Spleen (tissue), 11 donors: Measurements from ENCODE around the gene PDLIM4. TPM values are rescaled to one million over a fixed set of nuclear protein-coding genes. Genes with fewer than 3 reads are reported as not detected.
A peak's percentile ranks its signal among the peaks of the same experiment; 100 is the strongest.

Experiments
- DNase-seq: peaks from one replicate; pipeline ENCODE4 v3.0.0-alpha.2; 2020
- H3K27ac ChIP-seq, 8 donors: fragments of 200-600 bp; sonication (generic) in 7 of 8; 1 replicate in 4 of 8; 2 replicates in 4 of 8; pipeline versions ENCODE4 v1.5.0 to v1.8.0; 2016 to 2021; ENCODE audit warnings: inconsistent platforms in 4 of 8, mild to moderate bottlenecking in 4 of 8, moderate library complexity in 1 of 8
- H3K27me3 ChIP-seq, 7 donors: fragments of 200-600 bp; sonication (generic) in 6 of 7; replicated peaks in 1 of 7; 1 replicate in 4 of 7; 2 replicates in 3 of 7; pipeline versions ENCODE4 v1.5.0 to v1.8.0; 2016 to 2021; ENCODE audit warnings: inconsistent platforms in 3 of 7, mild to moderate bottlenecking in 1 of 7
- H3K36me3 ChIP-seq, 6 donors: fragments of 200-600 bp; sonication (generic) in 5 of 6; 1 replicate in 4 of 6; 2 replicates in 2 of 6; pipeline versions ENCODE4 v1.5.0 to v1.8.0; 2016 to 2021; ENCODE audit warnings: inconsistent platforms in 2 of 6
- H3K4me1 ChIP-seq, 6 donors: fragments of 200-600 bp; sonication (generic) in 5 of 6; 1 replicate in 3 of 6; 2 replicates in 3 of 6; pipeline versions ENCODE4 v1.5.0 to v1.8.0; 2016 to 2021; ENCODE audit warnings: inconsistent platforms in 3 of 6
- H3K4me3 ChIP-seq, 8 donors: fragments of 200-600 bp; sonication (generic) in 7 of 8; 1 replicate in 4 of 8; 2 replicates in 4 of 8; pipeline versions ENCODE4 v1.5.0 to v1.8.0; 2016 to 2021; ENCODE audit warnings: inconsistent platforms in 4 of 8, mild to moderate bottlenecking in 4 of 8, moderate library complexity in 2 of 8
- H3K9me3 ChIP-seq, 8 donors: fragments of 200-600 bp; sonication (generic) in 7 of 8; 1 replicate in 4 of 8; 2 replicates in 4 of 8; pipeline versions ENCODE4 v1.5.0 to v1.8.0; 2016 to 2021; ENCODE audit warnings: inconsistent platforms in 4 of 8
- POLR2A ChIP-seq, 3 donors: fragments of 450-650 bp; IDR thresholded peaks; one replicate each; pipeline ENCODE4 v1.5.1; 2017; ENCODE audit warnings: antibody characterized with exemption in 3 of 3, mild to moderate bottlenecking in 1 of 3
- POLR2AphosphoS5 ChIP-seq, 3 donors: sonication (generic); formaldehyde crosslinking; IDR thresholded peaks; one replicate each; pipeline ENCODE4 v1.5.1; 2017; ENCODE audit warnings: antibody characterized with exemption in 3 of 3
- WGBS, 5 donors: extraction: QIAGEN DNeasy Blood & Tissue Kit in 3 of 5; methylation state at CpG; one replicate each; pipeline versions ENCODE4 v1.1.5 to v1.1.7; 2013 to 2018; 5-methylcytosine and 5-hydroxymethylcytosine counted together
- intact Hi-C: fragments of 100-400 bp; cut with DNase I; formaldehyde crosslinking; loops from one replicate; pipeline ENCODE4 v1.15.0; 2023; ENCODE audit warnings: low total_unique reads
- polyA plus RNA-seq, 3 donors: library from polyadenylated mRNA; stranded (reverse); fragments of 200-250 nt; gene quantifications; one replicate each; pipeline ENCODE4 v1.2.1, GENCODE V29; 2013
- total RNA-seq, 7 donors: library from RNA; depleted of rRNA in 3 of 7; stranded (reverse); fragments of >200 nt in 3 of 7; fragmentation: NEBNext Ultra II Directional in 4 of 7; extraction: Animal tissue kit (Norgen Biotek cat#: 25700) in 4 of 7; gene quantifications; one replicate each; pipeline versions ENCODE4 v1.1.0 to v1.2.1, GENCODE V29; 2016 to 2021
- TF ChIP-seq, protein P1 (sequence below), 11 experiments: fragments of 200-600 bp in 7 of 11; fragments of 450-650 bp in 4 of 11; sonication (generic) in 4 of 11; IDR thresholded peaks in 8 of 11; conservative IDR thresholded peaks in 3 of 11; 1 replicate in 7 of 11; 2 replicates in 4 of 11; pipeline versions ENCODE4 v1.4.0 to v1.8.0; 2016 to 2021; ENCODE audit warnings: antibody characterized with exemption in 11 of 11, inconsistent platforms in 4 of 11, mild to moderate bottlenecking in 1 of 11
- donor health status: healthy with polysubstance abuse.
- donor health status: DM: no; HTN: no; CAD: no; lungs with moderate emphysema.
- donor health status: DM: no; HTN: no; CAD: no.
- donor health status: Bipolar disorder and iron deficiency.
- donor health status: healthy.
- donor health status: DM: no; HTN: no; CAD: no.
- donor health status: DM: yes; HTN: yes; CAD: no.

The PDLIM4 gene
- total and polyA plus RNA-seq, 10 donors, result 3.5 to 17.4 (median 9.0) TPM

DNA sequence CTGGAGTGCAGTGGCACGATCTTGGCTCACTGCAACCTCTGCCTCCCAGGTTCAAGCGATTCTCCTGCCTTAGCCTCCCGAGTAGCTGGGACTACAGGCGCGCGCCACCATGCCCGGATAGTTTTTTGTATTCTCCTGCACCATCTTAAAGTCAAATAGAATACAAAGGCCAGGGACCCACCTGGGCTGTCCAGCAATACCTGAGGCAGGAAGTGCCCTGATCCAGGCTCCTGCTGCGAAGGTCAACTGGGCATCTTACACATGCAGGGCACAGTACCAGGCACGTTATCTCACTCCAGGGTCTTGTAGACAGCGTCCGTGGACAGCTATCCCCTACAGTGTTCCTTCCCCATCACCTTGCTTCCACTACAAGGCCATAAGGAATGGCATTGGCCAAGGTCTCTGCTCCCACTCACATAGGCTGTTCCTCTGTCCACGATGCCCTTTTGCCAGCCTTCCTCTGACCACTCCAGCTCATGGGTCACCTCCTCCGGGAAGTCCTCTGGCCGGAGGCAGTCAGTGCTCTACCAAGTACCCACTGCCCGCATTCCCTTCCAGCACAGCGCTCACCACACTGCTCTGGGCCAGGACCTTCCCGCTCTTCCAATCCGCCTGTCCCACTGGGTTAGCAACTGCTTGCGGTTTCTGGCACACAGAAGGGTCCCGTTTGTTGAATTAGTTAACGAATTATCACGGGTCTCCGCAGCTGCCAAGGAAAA, 30.8 kb upstream of the PDLIM4 start:
- DNase-seq, result peak; percentile 57

GRCh38 chr5:132227235-132227484, 30.3 kb upstream of the PDLIM4 start:
- intact Hi-C loops, result no loop called here

More for the DNA sequence above, 30.8 kb upstream of the PDLIM4 start:
- Histone ChIP-seq H3K36me3 (no peaks in the 10 kb centered on the region), H3K27ac (peak overlapping the region in 7 of 8 donors; percentile 18 to 85 (median 77)), H3K4me1 (peaks cover 4 to 74% (median 33%) of the 10 kb centered on the region in 6 donors), H3K4me3 (peak overlapping the region; percentile 41 to 81 (median 70)), H3K9me3 (no peaks in the 10 kb centered on the region), H3K27me3 (peaks cover 0 to 29% (median 11%) of the 10 kb centered on the region in 7 donors)
- TF ChIP-seq POLR2AphosphoS5 (IDR thresholded peaks at IDR 0.05), result no peak
- no peak for TF ChIP-seq POLR2A (IDR thresholded peaks at IDR 0.05)
- TF ChIP-seq, protein P1, sequence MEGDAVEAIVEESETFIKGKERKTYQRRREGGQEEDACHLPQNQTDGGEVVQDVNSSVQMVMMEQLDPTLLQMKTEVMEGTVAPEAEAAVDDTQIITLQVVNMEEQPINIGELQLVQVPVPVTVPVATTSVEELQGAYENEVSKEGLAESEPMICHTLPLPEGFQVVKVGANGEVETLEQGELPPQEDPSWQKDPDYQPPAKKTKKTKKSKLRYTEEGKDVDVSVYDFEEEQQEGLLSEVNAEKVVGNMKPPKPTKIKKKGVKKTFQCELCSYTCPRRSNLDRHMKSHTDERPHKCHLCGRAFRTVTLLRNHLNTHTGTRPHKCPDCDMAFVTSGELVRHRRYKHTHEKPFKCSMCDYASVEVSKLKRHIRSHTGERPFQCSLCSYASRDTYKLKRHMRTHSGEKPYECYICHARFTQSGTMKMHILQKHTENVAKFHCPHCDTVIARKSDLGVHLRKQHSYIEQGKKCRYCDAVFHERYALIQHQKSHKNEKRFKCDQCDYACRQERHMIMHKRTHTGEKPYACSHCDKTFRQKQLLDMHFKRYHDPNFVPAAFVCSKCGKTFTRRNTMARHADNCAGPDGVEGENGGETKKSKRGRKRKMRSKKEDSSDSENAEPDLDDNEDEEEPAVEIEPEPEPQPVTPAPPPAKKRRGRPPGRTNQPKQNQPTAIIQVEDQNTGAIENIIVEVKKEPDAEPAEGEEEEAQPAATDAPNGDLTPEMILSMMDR (IDR thresholded peaks at IDR 0.05 in 8 of 11, conservative IDR thresholded peaks at IDR 0.05 in 3 of 11), result no peak
- intact Hi-C loops, result no loop called here
- 66 to 75% (median 73%) methylated on average over 22 to 23 of the region's 23 CpGs for WGBS, 5 donors

DNA sequence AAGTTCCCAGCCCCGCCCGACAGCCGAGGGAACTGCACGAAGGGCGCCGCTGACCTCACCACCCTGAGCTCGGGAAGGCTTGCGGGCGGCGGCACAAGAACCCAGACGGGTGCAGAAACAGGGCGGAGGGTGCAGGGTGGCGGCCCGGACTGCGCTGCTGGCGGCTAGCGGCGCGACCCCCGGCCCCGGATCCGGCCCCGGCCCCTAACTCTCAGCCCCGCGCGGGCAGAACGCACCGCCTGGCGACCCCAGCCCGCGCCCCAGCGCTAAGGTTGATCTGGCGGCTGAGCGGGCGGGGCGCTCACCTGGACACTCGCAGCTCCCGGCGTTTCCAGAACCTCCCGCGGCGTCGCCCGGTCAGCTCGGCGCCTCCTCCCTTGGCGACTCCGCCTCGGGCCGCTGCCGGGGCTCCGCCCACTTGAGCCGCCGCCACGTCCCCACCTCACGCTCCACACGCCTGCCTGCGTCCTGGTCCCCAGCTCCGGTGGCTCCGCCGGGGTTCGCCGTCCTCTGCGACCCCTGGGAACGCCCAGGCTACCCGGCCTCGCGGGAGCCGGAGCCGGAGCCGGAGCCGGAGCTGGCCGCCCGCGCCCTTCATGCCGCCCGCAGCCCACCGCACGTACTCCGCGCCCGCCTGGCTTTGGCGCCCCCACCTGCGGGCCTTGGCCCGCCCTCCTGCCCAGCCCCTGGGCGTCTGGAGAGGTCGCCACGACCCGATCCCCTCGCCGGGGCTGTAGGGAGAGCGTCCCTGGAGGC, 29.8 kb upstream of the PDLIM4 start, which contains the start of gene P4HA2:
TSS of gene P4HA2 (minus strand) at position 369 of the 756 bp plus-strand sequence. CDS start 9,227 bp downstream, outside the sequence.
- intact Hi-C loops, result no loop called here
- TF ChIP-seq POLR2A (IDR thresholded peaks at IDR 0.05), result no peak
- TF ChIP-seq, protein P1 (IDR thresholded peaks at IDR 0.05 in 8 of 11, conservative IDR thresholded peaks at IDR 0.05 in 3 of 11), result peak in 3 of 11 experiments; percentile 5 to 17 (median 10)
- TF ChIP-seq POLR2AphosphoS5 (IDR thresholded peaks at IDR 0.05), result peak in 2 of 3 donors; percentile 54 to 59
- DNase-seq, result peak; percentile 93
- Histone ChIP-seq H3K4me1 (peaks cover 0 to 66% (median 30%) of the 10 kb centered on the region in 6 donors), H3K27me3 (peaks cover 0 to 29% (median 11%) of the 10 kb centered on the region in 7 donors), H3K27ac (peak within 1 kb of the TSS in 7 of 8 donors; percentile 18 to 85 (median 77)), H3K4me3 (peak within 1 kb of the TSS; percentile 41 to 81 (median 70)), H3K36me3 (no peaks in the 10 kb centered on the region), H3K9me3 (no peaks in the 10 kb centered on the region)
- 1 to 3% (median 1%) methylated on average over 20 to 91 of the region's 92 CpGs for WGBS, 5 donors

More at GRCh38 chr5:132227235-132227484, 30.3 kb upstream of the PDLIM4 start:
- WGBS, 5 donors, result 1 to 3% (median 2%) methylated on average over 12 to 13 of the region's 13 CpGs; no CpG with 5 or more reads in 1 of the 5 donors
- peak overlapping the region; percentile 41 to 81 (median 70) for H3K4me3 ChIP-seq
- DNase-seq, result no peak
- H3K27me3 ChIP-seq, result peaks cover 0 to 29% (median 11%) of the 10 kb centered on the region in 7 donors
- no peaks in the 10 kb centered on the region for H3K9me3 ChIP-seq
- H3K36me3 ChIP-seq, result no peaks in the 10 kb centered on the region
- peak in 2 of 3 donors; percentile 29 to 73 for TF ChIP-seq POLR2AphosphoS5 (IDR thresholded peaks at IDR 0.05)
- no peak for TF ChIP-seq POLR2A (IDR thresholded peaks at IDR 0.05)
- TF ChIP-seq, protein P1 (IDR thresholded peaks at IDR 0.05 in 8 of 11, conservative IDR thresholded peaks at IDR 0.05 in 3 of 11), result peak in 1 of 11 experiments; percentile 9
- peaks cover 4 to 71% (median 32%) of the 10 kb centered on the region in 6 donors for H3K4me1 ChIP-seq
- H3K27ac ChIP-seq, result peak overlapping the region in 7 of 8 donors; percentile 18 to 85 (median 77)
